GM21737 (cell line): ENCODE measurements around the gene TACSTD2.
"Not testable (repeated sequence)": the region's sequence is repeated elsewhere in the genome, so short reads cannot be mapped to it uniquely, and the experiment has no call there.

Source experiments
- ATAC-seq: cut with Tn5 transposase; IDR thresholded peaks from one replicate; pipeline ENCODE4 v1.9.1; 2021; ENCODE audit warnings: mild to moderate bottlenecking, moderate library complexity; ENCODE audit not compliant: unreplicated experiment

TACSTD2 gene, protein sequence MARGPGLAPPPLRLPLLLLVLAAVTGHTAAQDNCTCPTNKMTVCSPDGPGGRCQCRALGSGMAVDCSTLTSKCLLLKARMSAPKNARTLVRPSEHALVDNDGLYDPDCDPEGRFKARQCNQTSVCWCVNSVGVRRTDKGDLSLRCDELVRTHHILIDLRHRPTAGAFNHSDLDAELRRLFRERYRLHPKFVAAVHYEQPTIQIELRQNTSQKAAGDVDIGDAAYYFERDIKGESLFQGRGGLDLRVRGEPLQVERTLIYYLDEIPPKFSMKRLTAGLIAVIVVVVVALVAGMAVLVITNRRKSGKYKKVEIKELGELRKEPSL

DNA sequence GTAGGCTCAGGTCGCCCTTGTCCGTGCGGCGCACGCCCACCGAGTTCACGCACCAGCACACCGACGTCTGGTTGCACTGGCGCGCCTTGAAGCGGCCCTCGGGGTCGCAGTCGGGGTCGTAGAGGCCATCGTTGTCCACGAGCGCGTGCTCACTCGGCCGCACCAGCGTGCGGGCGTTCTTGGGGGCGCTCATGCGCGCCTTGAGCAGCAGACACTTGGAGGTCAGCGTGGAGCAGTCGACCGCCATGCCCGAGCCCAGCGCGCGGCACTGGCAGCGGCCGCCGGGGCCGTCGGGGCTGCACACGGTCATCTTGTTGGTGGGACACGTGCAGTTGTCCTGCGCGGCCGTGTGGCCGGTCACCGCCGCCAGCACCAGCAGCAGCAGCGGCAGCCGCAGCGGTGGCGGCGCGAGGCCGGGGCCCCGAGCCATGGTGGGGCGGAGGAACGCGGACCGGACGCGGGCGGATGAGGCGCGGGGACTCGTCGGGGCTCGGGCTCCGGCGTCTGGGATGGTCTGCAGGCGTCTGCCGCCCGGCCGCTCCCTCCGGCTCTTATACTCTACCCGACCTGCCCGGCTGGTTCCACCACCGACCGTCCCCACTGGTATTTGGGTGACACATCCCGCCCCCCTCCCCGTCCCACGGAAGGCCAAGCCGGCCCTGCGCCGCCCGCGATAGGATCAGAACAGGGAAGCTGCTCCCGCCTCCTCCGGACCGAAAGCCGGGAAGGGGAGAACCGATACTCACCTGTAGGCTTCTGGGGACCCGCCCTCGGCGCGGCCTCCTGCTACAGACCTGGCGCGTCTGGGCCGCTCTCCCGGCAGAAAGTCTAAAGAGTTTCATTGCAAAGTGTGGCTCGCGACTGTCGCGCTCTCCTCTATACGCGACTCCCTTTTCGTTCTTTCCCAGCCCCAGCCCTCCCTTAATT lies at the start of gene TACSTD2:
Gene TACSTD2, minus strand, starts transcription at position 526 of the 927 bp plus-strand sequence. Its CDS starts 96 bp downstream, at position 430.
- no peak for ATAC-seq

DNA sequence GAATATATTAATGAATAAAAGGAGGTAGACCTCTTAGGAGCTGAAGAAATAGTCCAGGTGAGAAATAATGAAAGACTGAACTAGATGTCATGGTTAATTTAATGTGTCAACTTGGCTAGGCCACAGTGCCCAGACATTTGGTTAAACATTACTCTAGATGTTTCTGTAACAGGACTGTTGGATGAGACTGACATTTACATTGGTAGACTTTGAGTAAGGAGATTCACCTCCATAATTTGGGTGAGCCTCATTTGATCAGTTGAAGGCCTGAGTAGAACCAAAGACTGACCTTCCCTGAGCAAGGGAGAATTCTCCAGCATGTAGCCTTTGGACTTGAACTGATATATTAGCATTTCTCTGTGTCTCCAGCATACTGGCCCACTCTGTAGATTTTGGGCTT lies 49.2 kb upstream of the TACSTD2 start:
- ATAC-seq = no peak

GRCh38 chr1:58623259-58623658 lies 46.2 kb upstream of the TACSTD2 start:
- not testable (repeated sequence) for ATAC-seq

- no peak for ATAC-seq
Measured at GRCh38 chr1:58622571-58622970, 45.5 kb upstream of the TACSTD2 start.

DNA sequence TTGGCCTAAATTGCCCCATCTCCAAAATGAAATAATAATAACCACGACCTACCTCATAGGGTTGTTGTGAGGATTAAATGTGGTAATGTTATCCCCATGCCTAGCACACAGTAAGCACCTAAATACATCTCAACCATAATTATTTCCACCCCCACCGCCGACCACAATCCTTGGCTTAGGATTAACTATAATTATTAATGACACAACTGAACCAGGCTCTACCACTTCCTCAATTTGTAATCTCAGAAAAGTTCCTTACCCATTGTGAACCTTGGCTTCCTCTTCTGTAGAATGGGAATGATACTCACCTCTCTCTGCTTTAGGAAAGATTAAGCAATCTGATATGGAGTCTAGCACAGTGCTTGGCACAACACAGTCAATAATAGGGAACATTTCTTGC lies 44.3 kb upstream of the TACSTD2 start:
- ATAC-seq = no peak

DNA sequence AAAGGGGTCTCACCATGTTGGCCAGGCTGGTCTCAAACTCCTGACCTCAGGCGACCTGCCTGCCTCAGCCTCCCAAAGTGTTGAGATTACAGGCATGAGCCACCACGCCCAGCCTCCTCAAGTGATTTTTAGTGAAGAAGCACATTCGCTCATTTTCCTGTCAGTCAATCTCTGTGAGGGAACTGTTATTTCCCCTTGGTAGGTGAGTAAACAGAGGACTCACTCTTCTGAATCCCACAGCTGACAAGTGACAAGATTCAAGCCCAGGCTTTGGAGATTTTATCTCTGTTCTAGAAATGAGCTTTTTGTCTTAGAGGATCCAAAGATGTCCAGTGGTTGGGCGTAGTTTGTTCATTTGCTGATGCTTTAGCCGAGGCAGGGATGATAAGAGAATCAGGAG lies 43.9 kb upstream of the TACSTD2 start:
- no peak for ATAC-seq

- ATAC-seq = no peak
Measured at GRCh38 chr1:58620259-58620658, 43.2 kb upstream of the TACSTD2 start.

- no peak for ATAC-seq
Measured at GRCh38 chr1:58619286-58620054, 42.4 kb upstream of the TACSTD2 start.

GRCh38 chr1:58618303-58618702 lies 41.3 kb upstream of the TACSTD2 start:
- no peak for ATAC-seq

DNA sequence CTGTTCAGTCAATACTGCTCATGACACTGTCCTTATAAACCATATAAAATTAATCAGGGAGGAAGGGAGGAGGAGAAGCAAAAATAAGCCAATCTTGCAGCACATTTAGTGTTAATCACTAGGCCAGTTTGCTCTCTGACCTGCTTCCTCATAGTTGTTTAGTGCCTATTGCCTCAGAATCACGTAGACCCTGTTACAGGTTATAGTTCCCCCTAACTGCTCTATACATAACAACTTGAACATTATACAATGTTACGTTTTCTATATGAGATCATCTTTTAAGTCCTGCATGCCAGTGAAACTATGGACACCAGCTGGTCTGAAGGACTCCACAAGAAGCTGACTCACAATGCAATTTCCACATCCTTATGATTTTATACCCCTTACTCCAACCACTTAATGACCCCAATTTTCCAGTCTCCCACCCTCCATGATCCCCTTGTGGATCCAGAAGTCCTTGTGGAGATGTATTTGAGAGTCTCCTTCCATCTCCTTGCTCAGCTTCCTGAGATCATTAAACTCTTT lies 34.9 kb upstream of the TACSTD2 start:
- ATAC-seq = no peak

DNA sequence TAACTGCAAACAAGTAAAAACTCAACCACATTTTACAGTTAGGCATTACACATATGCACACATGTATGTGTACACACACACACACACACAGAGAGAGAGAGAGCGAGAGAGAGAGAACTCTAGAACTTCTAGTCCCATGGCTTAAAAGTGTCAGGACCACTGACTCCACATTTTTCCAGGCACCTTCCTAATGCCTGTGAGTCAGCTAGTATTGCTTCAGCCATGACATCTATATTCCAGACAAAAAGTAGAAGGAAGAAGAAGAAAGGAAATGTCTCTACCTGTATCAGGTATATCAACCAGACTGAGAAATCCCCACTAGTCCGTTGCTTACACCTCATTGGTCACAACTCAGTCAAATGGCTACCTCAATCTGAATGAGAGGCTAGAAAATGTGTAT lies 31.9 kb upstream of the TACSTD2 start:
- no peak for ATAC-seq

DNA sequence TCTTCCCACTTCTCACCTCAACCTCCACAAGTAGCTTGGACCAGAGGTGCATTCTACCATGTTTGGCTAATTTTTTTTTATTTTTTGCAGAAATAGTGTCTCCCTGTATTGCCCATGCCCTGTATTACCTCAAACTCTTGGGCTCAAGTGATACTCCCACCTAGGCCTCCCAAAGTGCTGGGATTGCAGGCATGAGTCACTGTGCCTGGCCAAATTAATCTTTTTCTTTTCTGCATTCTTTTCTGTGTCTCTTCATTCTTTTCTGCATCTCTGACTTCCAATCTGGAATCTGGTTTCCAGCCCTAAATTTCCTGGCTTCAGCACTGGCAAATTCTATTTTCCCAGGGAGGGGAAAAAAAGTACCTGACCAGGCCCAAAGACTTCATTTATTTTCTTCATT lies 31.2 kb upstream of the TACSTD2 start:
- no peak for ATAC-seq

GRCh38 chr1:58607391-58607790 lies 30.3 kb upstream of the TACSTD2 start:
- no peak for ATAC-seq

DNA sequence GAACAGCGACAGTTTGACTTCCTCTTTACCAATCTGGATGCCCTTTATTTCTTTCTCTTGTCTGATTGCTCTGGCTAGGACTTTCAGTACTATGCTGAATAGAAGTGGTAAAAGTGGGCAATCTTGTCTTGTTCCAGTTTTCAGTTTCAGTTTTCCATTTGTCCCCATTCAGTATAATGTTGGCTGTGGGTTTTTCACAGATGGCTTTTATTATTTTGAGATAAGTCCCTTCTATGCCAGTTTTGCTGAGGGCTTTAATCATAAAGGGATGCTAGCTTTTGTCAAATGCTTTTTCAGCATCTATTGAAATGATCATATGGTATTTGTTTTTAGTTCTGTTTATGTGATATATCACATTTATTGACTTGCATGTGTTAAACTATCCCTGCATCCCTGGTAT lies 24.9 kb upstream of the TACSTD2 start:
- not testable (repeated sequence) for ATAC-seq

DNA sequence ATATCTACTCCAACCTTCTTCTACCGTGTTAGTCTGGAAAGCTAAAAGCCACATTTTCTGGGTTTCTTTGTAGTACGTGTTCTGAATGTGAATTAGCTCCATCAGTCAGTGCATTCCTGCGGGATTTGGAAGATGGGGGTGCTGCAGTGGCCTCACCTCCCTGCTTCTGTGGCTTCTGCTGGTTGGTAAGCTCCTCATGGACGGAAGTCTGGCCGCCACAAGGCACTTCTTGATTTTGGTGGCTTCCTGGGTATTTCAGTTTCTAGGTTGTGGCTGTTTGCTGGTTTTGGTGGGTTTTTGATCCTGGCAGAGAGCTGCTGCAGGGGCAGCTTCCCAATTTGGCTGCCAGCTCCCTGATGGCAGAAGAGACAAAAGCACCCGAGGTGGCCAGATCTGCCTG lies 20.9 kb upstream of the TACSTD2 start:
- ATAC-seq = no peak

- ATAC-seq = no peak
Measured at GRCh38 chr1:58597076-58597475, 20.0 kb upstream of the TACSTD2 start.

GRCh38 chr1:58596631-58597052 lies 19.6 kb upstream of the TACSTD2 start:
- ATAC-seq = no peak

- no peak for ATAC-seq
Measured at GRCh38 chr1:58594546-58594945, 17.5 kb upstream of the TACSTD2 start.

- no peak for ATAC-seq
Measured at GRCh38 chr1:58592522-58593134, 15.6 kb upstream of the TACSTD2 start.

- ATAC-seq = no peak
Measured at GRCh38 chr1:58591806-58592205, 14.8 kb upstream of the TACSTD2 start.

GRCh38 chr1:58590019-58590418 lies 13.0 kb upstream of the TACSTD2 start:
- ATAC-seq = no peak
